Non-pigmented ciliary epithelial cell (primary cell): ENCODE measurements around the gene SERPINB11.
"Not testable (repeated sequence)": the region's sequence is repeated elsewhere in the genome, so short reads cannot be mapped to it uniquely, and the experiment has no call there.

Source experiments
- DNase-seq: peaks from one replicate; pipeline ENCODE4 v3.0.0-alpha.2; 2010; ENCODE audit warnings: low read depth

The SERPINB11 gene

DNA sequence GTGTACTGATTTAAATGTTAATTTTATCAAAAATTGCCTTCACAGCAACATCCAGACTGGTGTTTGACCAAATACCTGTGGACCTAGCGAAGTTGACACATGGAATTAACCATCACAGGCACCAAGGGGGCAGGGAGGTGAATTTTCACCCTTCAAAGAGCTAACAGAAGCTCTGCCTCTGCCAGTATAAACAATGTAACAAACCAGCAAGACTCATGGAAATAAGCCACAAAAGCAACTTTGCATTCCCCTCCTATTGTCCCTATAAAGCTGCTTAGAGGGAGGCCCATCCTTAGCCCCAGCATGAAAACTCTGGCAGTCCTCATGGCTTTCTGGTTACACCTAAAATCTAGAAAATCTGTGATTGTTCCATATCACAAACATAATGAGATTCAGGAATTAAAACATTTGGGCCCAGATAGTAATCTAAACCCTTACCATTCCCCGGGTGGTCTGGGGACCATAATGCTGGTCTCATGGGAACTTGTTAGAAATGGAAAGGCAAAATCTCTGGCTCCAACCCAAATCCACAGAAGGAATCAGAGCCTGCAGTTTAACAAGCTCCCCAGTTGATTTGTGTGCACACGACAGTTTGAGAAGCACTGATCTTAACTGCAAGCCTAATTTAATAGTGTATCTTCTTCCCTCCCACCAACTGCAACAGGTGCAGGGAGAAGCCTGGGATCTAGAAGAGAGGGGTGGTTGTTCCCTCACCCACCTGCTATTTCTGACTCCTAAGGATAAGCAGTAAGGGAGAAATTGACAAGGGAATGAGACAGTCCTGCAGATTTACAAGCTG, 23.1 kb downstream of the SERPINB11 start:
- DNase-seq, result no peak

- no peak for DNase-seq
Measured at GRCh38 chr18:63730773-63731172, 28.0 kb downstream of the SERPINB11 start.

DNA sequence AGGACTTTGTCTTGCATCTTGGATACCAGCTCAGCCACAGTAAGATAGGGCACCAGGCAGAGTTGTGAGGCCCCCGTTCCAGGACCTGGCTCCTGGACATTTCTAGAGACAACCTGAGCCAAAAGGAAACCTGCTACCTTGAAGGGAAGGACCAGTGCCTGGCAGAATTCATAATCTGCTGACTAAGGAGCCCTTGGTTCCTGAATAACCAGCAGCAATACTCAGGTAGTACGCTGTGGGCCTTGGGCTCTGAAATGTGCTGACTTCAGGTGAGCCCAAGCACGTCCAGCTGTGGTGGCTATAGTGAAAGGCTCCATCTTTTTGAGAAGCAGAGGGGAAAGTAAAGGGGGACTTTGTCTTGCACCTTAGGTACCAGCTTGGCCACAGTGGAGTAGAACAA, 28.5 kb downstream of the SERPINB11 start:
- DNase-seq, result no peak

- DNase-seq, result no peak
Measured at GRCh38 chr18:63736876-63737275, 34.1 kb downstream of the SERPINB11 start.

DNA sequence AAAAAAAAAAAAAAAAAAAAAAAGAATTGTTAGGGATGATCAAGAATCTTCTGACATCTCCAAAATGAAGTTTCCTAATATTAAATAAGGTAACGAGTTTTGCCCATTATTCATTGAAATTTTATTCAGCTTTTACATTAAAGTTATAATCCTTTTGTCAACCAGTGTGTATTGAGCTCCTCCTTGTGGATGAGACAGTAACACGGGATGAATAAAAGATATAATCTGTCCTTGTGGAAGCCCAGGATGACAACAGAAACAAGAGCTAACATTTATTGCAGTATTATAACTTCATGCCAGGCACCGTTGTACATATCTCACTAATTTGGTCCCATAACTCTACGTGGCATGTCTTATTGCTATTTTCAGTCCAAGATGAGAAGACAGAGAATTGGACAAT, 39.0 kb downstream of the SERPINB11 start:
- DNase-seq, result no peak

DNA sequence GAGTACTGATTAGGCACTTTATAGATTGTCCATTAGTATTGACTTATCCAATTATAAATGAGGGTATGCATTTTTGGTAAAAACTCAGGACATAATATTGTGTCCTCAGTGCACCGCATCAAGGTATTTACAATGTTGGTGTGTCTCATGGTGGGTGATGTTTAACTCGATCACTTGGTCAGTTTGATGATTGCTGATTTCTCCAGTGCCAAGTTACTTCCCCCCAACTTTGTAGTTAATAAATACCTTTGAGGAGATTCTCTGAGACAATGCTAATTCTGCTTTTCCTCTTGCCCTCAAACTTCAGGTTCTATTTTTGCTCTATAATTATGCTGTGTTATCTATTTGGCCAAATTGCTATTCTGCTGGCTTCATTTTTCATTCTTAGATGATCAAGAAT, 44.2 kb downstream of the SERPINB11 start:
- DNase-seq, result no peak

DNA sequence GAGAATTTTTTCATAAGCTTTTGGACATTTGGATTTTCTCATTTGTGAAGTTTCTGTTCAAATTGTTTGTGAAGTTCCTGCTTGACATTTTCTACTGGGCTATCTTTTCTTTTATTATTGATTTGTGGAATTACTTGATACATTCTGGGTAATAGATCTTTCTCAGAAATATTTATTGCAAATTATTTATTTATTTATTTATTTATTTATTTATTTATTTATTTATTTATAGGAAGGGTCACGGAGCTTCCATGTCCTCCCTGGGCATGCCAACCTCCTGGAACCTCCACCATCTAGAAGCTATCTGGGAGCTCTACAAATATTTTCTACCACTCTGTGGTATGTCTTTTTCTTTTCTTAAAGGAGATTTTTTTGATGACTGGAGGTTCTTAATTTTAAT, 46.7 kb downstream of the SERPINB11 start:
- no peak for DNase-seq

DNA sequence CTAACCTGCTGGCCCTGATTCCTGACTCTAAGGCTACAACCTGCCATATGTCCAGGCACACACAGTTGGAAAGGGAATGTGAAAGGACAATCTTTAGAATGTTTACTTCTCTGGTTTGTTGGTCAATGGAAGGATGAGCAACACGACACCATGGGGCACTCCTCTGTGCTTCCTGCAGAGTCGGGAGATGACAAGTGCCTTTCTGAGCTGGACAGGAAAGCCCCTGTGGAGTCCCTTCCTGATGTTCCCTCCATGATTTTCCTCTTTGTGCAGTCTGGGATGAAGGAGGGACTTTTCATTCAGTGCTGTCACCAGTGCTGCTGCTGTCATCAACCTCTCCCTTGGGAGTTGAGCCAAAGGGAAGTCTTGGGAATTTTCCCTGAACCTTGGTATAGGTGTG, 49.9 kb downstream of the SERPINB11 start:
- DNase-seq, result no peak

DNA sequence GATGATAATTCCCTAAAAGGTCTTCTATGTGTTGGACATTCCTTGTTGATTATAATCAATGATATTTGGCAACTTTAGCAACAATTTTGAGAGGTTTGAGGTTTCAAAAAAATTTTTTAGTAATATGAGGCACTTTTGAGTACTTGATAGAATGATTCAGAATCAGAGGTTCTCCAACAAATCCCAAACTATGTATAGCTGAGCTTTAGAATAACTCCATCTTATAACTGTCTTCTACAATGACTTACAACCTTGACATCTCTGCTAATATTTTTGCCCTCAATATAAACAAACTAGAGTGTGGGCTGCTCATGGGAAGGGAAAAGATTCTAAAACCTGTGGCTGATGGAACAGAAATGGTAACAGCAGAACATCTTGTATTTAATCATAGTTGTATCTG, 50.9 kb downstream of the SERPINB11 start:
- no peak for DNase-seq

- no peak for DNase-seq
Measured at GRCh38 chr18:63757541-63757940, 54.8 kb downstream of the SERPINB11 start.

- no peak for DNase-seq
Measured at GRCh38 chr18:63758615-63759240, 56.0 kb downstream of the SERPINB11 start.

DNA sequence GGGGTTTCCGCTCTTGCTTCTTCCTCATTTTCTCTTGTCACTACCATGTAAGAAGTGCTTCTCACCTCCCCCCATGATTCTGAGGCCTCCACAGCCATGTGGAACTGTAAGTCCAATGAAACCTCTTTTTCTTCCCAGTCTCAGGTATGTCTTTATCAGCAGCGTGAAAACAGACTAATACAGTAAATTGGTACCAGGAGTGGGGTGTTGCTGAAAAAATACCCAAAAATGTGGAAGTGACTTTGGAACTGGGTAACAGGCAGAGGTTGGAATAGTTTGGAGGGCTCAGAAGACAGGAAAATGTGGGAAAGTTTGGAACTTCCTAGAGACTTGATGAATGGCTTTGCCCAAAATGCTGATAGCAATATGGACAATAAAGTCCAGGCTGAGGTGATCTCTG, 57.0 kb downstream of the SERPINB11 start:
- not testable (repeated sequence) for DNase-seq

GRCh38 chr18:63762518-63762917, 59.8 kb downstream of the SERPINB11 start:
- no peak for DNase-seq

- no peak for DNase-seq
Measured at GRCh38 chr18:63763831-63764600, 61.3 kb downstream of the SERPINB11 start.

- DNase-seq, result no peak
Measured at GRCh38 chr18:63765837-63766236, 63.1 kb downstream of the SERPINB11 start.
